Activated CD4-positive, alpha-beta T cell treated with anti-CD3 and anti-CD28 coated beads, Interleukin-2, amount 10 ng/mL, durations not matched to agents 24 days and 14 days (primary cell): ENCODE measurements around the gene FITM2. TPM values are rescaled to one million over a fixed set of nuclear protein-coding genes. Genes with fewer than 3 reads are reported as not detected.

Source experiments
- DNase-seq: peaks from one replicate; pipeline ENCODE4 v3.0.0; 2022
- H3K27ac Mint-ChIP-seq: one replicate; pipeline ENCODE4 v1.8.0; 2022; ENCODE audit warnings: mild to moderate bottlenecking, mixed read lengths
- H3K27me3 Mint-ChIP-seq: one replicate; pipeline ENCODE4 v1.8.0; 2022; ENCODE audit warnings: mixed read lengths
- H3K36me3 Mint-ChIP-seq: one replicate; pipeline ENCODE4 v1.8.0; 2022; ENCODE audit warnings: low read depth, mild to moderate bottlenecking, mixed read lengths
- H3K4me1 Mint-ChIP-seq: one replicate; pipeline ENCODE4 v1.8.0; 2021; ENCODE audit warnings: mixed read lengths
- H3K4me3 Mint-ChIP-seq: one replicate; pipeline ENCODE4 v1.8.0; 2022; ENCODE audit warnings: mild to moderate bottlenecking, moderate library complexity, mixed read lengths
- H3K9me3 Mint-ChIP-seq: one replicate; pipeline ENCODE4 v1.8.0; 2021; ENCODE audit warnings: mixed read lengths
- intact Hi-C: fragments of 100-400 bp; cut with micrococcal nuclease; formaldehyde crosslinking; loops from one replicate; pipeline ENCODE4 v1.15.1; 2023
- total RNA-seq: library from RNA; stranded (reverse); gene quantifications from 2 replicates; pipeline ENCODE4 v1.2.3, GENCODE V29; 2022

Gene FITM2
- total RNA-seq, 1 donor from 2014 or later: 2.0 TPM

DNA sequence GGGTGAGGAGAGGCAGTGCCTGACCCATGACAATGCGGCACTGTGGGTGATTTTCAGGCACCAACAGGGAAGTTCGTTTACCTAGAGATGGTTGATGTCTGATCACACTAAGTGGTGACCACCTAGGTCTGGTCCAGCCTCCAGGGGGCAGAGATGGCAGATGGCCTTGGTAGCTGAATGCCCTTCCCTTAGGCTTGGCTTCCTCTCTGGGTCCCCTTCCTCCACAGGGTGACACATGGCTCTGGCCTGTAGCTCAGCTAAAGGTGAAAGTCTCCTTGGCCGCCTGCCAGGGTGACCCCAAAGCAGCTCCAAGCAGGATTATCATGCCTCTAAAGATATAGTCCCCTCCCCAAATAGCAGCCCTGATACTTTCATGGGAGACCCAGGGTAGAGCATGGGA, 57.5 kb downstream of the FITM2 start:
- intact Hi-C loops: no loop called here
- Mint-ChIP-seq H3K4me3 (no peak overlapping the region), H3K27me3 (peaks cover 2% of the 10 kb centered on the region), H3K4me1 (no peaks in the 10 kb centered on the region), H3K36me3 (no peaks in the 10 kb centered on the region), H3K27ac (no peak overlapping the region), H3K9me3 (no peaks in the 10 kb centered on the region)
- DNase-seq: no peak

Other genes starting within 250 kb of the FITM2 start
- gene JPH2, start 124.0 kb downstream of the FITM2 start, total RNA-seq: 0.05 TPM in 1 of 2 replicates, not detected in the other
- 22.7 and 23.6 TPM in 2 replicates for gene OSER1, start 100.4 kb downstream of the FITM2 start, total RNA-seq
- not detected in 2 replicates for gene GDAP1L1, start 63.9 kb downstream of the FITM2 start, total RNA-seq
- gene R3HDML, start 25.8 kb upstream of the FITM2 start, total RNA-seq: not detected in 2 replicates
- gene HNF4A, start 44.5 kb upstream of the FITM2 start, total RNA-seq: not detected in 2 replicates
- 22.6 and 23.2 TPM in 2 replicates for gene TTPAL, start 164.7 kb upstream of the FITM2 start, total RNA-seq
- gene SERINC3, start 210.9 kb upstream of the FITM2 start, total RNA-seq: 47.1 and 49.6 TPM in 2 replicates